ENCODE results near the gene TSC22D1.

GRCh38 chr13:44426461-44426860 lies 149.7 kb downstream of the TSC22D1 start:
- no peak for TF ChIP-seq EZH2 (IDR thresholded peaks at IDR 0.05)
- TF ChIP-seq POLR2AphosphoS5 (IDR thresholded peaks at IDR 0.05; ENCODE audit: borderline replicate concordance, low read depth, low read length) = no peak
- TF ChIP-seq FOXP2 (optimal IDR thresholded peaks at IDR 0.05; ENCODE audit: control extremely low read depth, extremely low read length, insufficient read depth) = no peak
